ENCODE measurements around the gene RALGAPA1. TPM values are rescaled to one million over a fixed set of nuclear protein-coding genes. Genes with fewer than 3 reads are reported as not detected.
"Not testable (repeated sequence)": the region's sequence is repeated elsewhere in the genome, so short reads cannot be mapped to it uniquely, and the experiment has no call there.

The RALGAPA1 gene
- total RNA-seq, 1 donor from 2014 or later, result 25.0 TPM

GRCh38 chr14:35631071-35631805, 177.9 kb downstream of the RALGAPA1 start:
- no peak for DNase-seq (ENCODE audit: low read depth)

- DNase-seq (ENCODE audit: low read depth), result no peak
Observed at GRCh38 chr14:35628989-35629388, 180.1 kb downstream of the RALGAPA1 start.

GRCh38 chr14:35626947-35627346, 182.1 kb downstream of the RALGAPA1 start:
- not testable (repeated sequence) for DNase-seq (ENCODE audit: low read depth)

GRCh38 chr14:35621996-35622395, 187.1 kb downstream of the RALGAPA1 start:
- DNase-seq (ENCODE audit: low read depth), result not testable (repeated sequence)

- not testable (repeated sequence) for DNase-seq (ENCODE audit: low read depth)
Observed at GRCh38 chr14:35619998-35620397, 189.1 kb downstream of the RALGAPA1 start.

- DNase-seq (ENCODE audit: low read depth), result not testable (repeated sequence)
Observed at GRCh38 chr14:35619461-35619860, 189.6 kb downstream of the RALGAPA1 start.

- DNase-seq (ENCODE audit: low read depth), result no peak
Observed at GRCh38 chr14:35617500-35617899, 191.6 kb downstream of the RALGAPA1 start.

GRCh38 chr14:35607380-35607779, 201.7 kb downstream of the RALGAPA1 start:
- DNase-seq (ENCODE audit: low read depth), result no peak

- no peak for DNase-seq (ENCODE audit: low read depth)
Observed at GRCh38 chr14:35600253-35600652, 208.8 kb downstream of the RALGAPA1 start.

- DNase-seq (ENCODE audit: low read depth), result no peak
Observed at GRCh38 chr14:35594616-35595015, 214.5 kb downstream of the RALGAPA1 start.

GRCh38 chr14:35587373-35587772, 221.7 kb downstream of the RALGAPA1 start:
- DNase-seq (ENCODE audit: low read depth), result not testable (repeated sequence)

- no peak for DNase-seq (ENCODE audit: low read depth)
Observed at GRCh38 chr14:35578639-35579038, 230.5 kb downstream of the RALGAPA1 start.

- DNase-seq (ENCODE audit: low read depth), result no peak
Observed at GRCh38 chr14:35578135-35578534, 231.0 kb downstream of the RALGAPA1 start.

- DNase-seq (ENCODE audit: low read depth), result no peak
Observed at GRCh38 chr14:35576856-35577255, 232.2 kb downstream of the RALGAPA1 start.

- no peak for DNase-seq (ENCODE audit: low read depth)
Observed at GRCh38 chr14:35576260-35576659, 232.8 kb downstream of the RALGAPA1 start.

GRCh38 chr14:35573911-35574310, 235.2 kb downstream of the RALGAPA1 start:
- DNase-seq (ENCODE audit: low read depth), result no peak

GRCh38 chr14:35571598-35571997, 237.5 kb downstream of the RALGAPA1 start:
- DNase-seq (ENCODE audit: low read depth), result no peak

- DNase-seq (ENCODE audit: low read depth), result no peak
Observed at GRCh38 chr14:35565871-35566464, 243.1 kb downstream of the RALGAPA1 start.

GRCh38 chr14:35558680-35559079, 250.4 kb downstream of the RALGAPA1 start:
- DNase-seq (ENCODE audit: low read depth), result no peak

GRCh38 chr14:35557221-35557747, 251.8 kb downstream of the RALGAPA1 start:
- DNase-seq (ENCODE audit: low read depth), result no peak

- DNase-seq (ENCODE audit: low read depth), result peak; percentile 50
Observed at GRCh38 chr14:35556548-35556947, 252.5 kb downstream of the RALGAPA1 start.

GRCh38 chr14:35553808-35554207, 255.3 kb downstream of the RALGAPA1 start:
- peak; percentile 11 for DNase-seq (ENCODE audit: low read depth)

- no peak for DNase-seq (ENCODE audit: low read depth)
Observed at GRCh38 chr14:35551081-35551480, 258.0 kb downstream of the RALGAPA1 start.
